Activated effector memory CD4-positive, alpha-beta T cell treated with anti-CD3 and anti-CD28 coated beads, Interleukin-2, amount 50 U/mL, for 16 hours (primary cell): ENCODE measurements around the gene POLR3C.

Experiments
- DNase-seq: peaks from one replicate; pipeline ENCODE4 v3.0.0-alpha.2; 2020

Gene POLR3C

DNA sequence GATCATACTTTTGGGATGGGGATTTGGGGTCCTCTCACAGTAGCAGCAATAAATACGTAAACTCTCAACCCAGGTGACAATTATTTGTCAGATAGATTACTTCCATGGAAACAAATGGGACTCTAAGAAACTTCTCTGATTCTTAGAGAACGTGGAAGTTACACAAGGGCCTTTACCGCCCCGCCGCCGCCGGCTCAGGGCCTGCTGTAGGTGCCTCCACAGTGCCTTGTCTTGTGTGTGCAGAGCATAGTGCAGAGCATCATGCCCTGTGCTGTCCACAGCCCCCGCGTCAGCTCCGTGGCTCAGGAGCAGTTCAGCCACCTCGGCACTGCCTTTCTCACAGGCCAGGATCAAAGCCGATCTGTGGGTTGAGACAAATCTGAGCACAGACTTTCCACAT lies 50.6 kb downstream of the POLR3C start:
- DNase-seq = no peak

GRCh38 chr1:145877923-145878486 lies 54.0 kb downstream of the POLR3C start:
- no peak for DNase-seq

DNA sequence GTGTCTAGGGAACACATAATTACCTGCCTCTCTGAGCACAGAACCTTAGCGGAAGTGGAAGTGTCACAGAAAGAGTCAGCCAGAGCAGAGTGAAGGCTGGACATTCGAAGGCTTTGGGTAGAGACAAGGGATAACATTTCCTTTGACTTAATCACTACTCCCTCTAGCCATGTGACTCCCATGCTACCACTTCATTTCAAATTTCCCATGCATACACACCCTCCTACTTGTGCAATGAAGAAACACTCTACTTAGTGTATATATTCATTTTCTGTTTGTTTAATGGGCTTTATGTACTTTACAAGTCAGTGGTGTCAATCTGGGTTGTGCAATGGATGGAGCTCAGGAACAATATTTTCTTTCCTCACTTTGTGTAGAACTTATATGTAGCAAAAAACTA lies 54.7 kb downstream of the POLR3C start:
- DNase-seq = no peak

DNA sequence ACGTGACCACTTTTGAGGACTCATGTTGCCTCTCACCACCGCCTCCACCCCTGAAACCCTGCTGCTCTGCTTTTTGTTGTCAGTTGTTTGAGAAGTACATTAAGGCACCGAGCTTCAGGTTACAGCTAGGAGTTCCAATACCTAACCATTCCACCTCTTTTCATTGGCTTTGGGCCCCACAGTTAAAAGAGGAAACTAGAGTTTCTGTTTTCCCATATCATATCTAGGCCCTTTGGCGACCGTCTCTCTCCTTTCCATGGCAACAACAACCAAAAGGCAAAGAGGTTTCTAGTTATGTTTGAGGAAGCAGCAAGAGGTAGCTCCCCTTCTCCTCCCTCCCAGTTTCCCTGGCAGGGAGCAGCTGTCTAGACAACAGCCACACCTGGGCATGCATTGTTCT lies 55.8 kb downstream of the POLR3C start:
- no peak for DNase-seq

DNA sequence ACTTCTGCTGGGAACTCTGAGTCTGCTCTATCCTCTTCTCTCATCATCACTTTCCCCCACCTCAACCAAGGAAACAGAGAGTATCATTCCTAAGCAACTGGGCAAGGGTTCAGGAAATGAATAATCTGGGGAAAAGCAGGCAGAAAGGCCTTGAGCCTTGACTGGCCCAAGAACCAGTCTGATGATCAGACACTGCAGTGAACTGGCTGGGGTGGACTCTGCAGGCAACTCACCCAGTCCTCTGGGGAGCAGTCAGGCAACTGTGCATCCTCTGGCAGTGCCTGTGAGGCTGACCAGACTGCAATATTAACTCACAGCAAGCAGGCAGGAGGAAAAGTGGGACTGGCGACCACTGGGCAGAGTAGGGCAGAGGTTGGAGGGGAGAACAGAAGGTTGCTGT lies 60.7 kb downstream of the POLR3C start:
- no peak for DNase-seq

DNA sequence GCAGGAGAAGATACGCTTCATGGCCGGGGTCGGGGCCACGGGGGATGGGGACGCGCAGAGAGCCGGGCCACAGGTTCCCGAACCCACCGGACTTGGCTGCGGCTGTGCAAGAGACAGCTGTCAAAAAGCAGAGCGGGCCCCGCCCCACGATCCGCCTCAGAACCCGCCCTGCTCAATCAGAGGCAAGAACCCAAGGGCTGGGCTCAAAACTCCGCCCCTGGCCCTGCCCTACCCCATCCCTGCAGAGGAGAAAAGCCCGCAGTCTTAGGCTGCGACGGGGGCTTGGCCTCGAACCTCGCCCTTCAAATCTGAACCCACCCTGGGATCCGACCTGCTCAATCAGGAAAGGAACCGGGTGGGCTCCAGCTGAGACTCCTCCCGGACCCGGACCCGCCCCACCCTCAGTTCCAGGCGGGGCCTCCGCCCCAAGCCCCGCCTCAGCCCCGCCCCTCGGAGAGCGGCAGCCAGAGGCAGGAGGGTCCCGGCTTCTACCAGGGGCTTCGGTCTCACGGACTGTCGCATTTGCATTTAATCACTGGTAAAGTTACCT lies 61.8 kb downstream of the POLR3C start, which contains the start of gene ANKRD35:
ANKRD35 (minus strand) TSS at position 129 of the 550 bp plus-strand sequence; CDS start at position 21, 108 bp downstream.
- DNase-seq = peak; percentile 95

DNA sequence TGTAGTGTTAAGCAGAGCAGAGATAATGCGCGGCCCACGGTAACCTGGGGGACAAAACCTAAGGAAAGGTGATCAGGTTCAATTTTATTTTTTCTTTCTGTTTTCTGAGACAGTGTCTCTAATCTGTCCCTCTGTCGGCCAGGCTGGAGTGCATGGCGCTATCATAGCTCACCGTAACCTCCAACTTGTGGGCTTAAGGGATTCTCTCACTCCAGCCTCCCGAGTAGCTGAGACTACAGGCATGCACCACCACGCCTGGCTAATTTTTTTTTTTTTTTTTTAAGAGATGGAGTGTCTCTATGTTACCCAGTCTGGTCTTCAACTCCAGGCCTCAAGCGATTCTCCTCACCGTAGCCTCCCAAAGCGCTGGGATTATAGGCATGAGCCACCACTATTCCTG lies 62.4 kb downstream of the POLR3C start:
- DNase-seq = no peak

- no peak for DNase-seq
Observed at GRCh38 chr1:145886816-145887215, 62.8 kb downstream of the POLR3C start.

GRCh38 chr1:145887631-145888030 lies 63.6 kb downstream of the POLR3C start:
- no peak for DNase-seq

DNA sequence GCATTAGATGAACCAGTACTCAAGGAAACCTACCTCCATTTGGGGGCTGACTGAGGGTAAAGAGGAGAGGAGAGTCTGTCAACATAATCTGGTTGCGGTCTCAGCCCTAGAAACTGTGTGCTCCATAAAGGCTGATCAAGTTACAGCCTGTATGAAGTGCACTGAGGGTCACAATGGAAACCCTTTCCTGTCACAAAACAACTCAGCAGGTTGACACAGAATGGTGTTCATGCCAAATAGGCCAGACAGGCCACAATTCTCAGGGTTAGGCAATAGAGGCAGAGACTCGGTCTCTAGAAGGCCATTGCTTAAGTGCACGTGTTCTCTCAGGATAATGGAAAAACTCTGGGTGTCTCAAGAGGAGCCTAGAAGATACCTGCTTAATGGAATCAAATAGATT lies 65.7 kb downstream of the POLR3C start:
- no peak for DNase-seq

GRCh38 chr1:145891143-145891542 lies 67.1 kb downstream of the POLR3C start:
- DNase-seq = no peak

DNA sequence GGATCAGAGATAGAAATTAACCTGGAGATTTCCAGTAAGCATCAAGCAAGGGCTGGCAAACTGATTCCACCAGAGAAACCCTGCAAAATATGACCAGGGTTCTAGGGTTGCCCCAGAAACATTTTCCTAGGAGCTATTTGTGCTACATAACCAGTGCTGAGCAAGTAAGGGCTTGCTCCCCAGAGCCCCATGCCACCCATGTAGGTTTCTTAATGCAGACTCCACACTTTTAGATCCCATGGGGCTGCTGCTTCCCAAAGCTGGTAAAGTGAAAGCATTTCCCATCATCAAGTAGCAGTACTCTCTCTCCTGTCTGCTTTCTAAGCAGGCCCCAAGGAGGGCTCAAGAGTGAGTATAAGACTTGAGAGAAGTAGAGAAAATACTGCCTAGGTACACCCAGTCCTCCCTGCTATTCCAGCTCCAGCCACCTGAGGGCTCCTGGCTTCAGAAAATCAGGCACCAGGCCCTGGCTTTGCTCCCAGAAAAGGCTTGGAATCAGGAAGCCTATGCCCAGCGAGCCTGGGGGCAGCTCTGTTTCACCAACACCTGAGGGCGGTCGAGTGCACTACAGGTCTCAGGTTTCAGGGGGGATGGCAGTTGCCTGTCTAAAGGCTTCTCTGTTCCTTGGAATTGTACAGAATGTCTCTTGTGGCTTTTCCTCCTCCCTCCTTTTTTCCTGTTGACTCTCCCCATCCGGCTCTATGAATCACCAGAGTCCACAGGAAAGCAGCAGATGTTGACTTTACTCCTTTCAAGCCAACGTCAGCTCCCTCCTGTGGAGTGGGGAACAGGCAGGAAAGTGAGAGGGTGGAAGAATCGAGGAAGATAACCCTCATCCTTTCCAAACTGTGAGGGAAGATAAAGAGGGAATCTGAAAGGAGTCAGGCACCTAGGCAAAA lies 67.8 kb downstream of the POLR3C start:
- DNase-seq = peak; percentile 81

GRCh38 chr1:145892486-145893087 lies 68.6 kb downstream of the POLR3C start:
- DNase-seq = no peak

DNA sequence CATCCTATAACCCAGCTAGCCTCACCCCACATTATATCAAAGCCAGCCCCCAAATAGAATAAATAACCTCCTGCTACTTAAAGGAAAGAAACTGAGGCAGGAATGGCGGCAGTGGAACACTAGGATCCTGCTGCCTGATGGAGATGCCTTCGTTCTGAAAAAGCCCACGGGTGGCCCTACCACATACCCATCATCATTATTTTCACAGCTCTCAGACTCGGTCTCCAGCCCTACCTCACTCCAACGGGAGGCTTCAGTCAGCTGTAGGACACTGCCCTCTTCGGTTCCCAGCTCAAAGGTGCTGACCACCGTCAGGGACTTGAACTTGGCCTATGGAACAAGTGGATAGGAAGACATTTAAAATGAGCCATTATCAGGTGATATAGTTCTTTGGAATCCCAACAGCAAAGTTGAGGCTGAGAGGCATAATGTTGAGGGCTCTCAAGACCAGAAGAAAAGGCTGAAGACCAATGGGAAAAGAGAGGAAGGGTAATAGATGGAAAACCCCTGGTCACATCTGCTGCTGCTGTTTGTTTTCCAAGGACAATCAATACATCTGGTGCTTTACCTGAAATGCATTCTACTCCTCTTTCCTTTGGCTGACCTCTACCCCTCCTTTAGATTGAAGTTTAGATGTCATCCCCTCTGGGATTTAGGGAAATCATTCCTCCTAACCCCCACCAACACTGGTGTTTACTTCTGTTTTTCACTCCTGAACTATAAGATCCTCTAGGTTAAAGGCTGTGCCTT lies 69.5 kb downstream of the POLR3C start:
- no peak for DNase-seq
